HG03460 (cell line): Measurements from ENCODE around the gene FTSJ1.
"Not testable (repeated sequence)": the region's sequence is repeated elsewhere in the genome, so short reads cannot be mapped to it uniquely, and the experiment has no call there.

ENCODE experiments used
- ATAC-seq: cut with Tn5 transposase; IDR thresholded peaks from one replicate; pipeline ENCODE4 v1.9.1; 2021; ENCODE audit not compliant: unreplicated experiment

Gene FTSJ1

GRCh38 chrX:48521353-48522243, 45.6 kb downstream of the FTSJ1 start, which contains the start of gene EBP:
Gene EBP (plus strand): TSS chrX:48521808. CDS start chrX:48523772, 1,964 bp downstream.
- peak; percentile 93 for ATAC-seq

DNA sequence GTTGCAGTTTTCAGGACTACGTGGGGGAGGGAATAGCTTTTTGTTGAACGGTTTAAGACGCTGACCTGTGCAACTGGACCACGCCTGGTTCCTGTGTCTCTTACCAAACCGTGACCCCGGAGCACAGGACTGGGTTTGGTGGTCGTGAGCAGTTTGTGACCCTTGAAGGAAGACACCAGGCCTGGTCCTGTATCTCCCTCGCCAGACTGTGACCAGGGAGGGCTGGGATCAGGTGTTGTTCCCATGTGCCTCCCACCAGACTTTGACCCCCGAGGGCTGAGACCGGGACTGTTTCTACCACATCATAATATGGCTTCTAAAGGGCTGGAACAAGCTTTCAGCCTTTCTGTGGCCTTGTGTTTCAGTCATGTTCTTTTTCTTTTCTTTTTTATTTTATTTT, 46.3 kb downstream of the FTSJ1 start:
- no peak for ATAC-seq

GRCh38 chrX:48523682-48524081, 47.7 kb downstream of the FTSJ1 start:
- ATAC-seq: no peak

- ATAC-seq: not testable (repeated sequence)
Observed at GRCh38 chrX:48525853-48526252, 49.9 kb downstream of the FTSJ1 start.

GRCh38 chrX:48530736-48531135, 54.7 kb downstream of the FTSJ1 start:
- no peak for ATAC-seq

GRCh38 chrX:48531358-48531959, 55.5 kb downstream of the FTSJ1 start:
- no peak for ATAC-seq

- ATAC-seq: no peak
Observed at GRCh38 chrX:48532161-48532560, 56.2 kb downstream of the FTSJ1 start.

DNA sequence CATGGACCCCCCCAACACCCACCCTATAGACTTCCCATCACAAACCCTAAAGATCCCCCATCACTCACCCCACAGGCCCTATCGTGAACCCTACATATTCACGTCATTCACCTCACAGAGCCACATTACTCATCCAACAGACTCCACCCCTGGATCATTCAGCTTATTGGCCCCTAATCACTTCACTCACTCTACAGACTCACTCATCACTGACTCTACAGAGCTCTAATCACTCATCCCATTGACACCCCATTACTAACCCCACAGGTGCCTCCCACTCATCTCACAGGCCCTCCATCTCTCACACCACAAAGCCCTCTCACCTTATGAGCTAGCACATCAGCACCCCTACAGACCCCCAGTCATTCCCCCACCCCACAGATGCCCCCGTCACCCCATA, 57.2 kb downstream of the FTSJ1 start:
- no peak for ATAC-seq
